IMR-90 (cell line): ENCODE data around the gene DCC. TPM values are rescaled to one million over a fixed set of nuclear protein-coding genes. Genes with fewer than 3 reads are reported as not detected.

Experiments
- ATAC-seq: fragments of 200-7000 bp; cut with Tn5 transposase; 2 replicates; pipeline ENCODE4 v1.9.1; 2020; ENCODE audit warnings: low read depth, mild to moderate bottlenecking, moderate library complexity
- BruUV-seq: library from RNA; stranded (reverse); fragments of 400-500 nt; replicated peaks from 2 replicates; lab custom pipeline; 2021; lab: Mats Ljungman, UMichigan
- CTCF ChIA-PET: fragments of 300-600 bp; formaldehyde crosslinking; extraction: SDS; loops from one replicate; lab custom pipeline; 2021; ENCODE audit warnings: antibody characterized with exemption; lab: Yijun Ruan, JAX
- POLR2A ChIA-PET: fragments of 300-600 bp; sonication (Branson Sonifier 250); formaldehyde crosslinking; loops from one replicate; lab custom pipeline; 2022; ENCODE audit warnings: antibody characterized with exemption; ENCODE audit not compliant: unreplicated experiment; lab: Charles Lee
- DNase-seq: peaks from one replicate; pipeline ENCODE4 v3.0.0; 2013
- H2AFZ ChIP-seq: replicated peaks from 2 replicates; pipeline ENCODE3; 2013; ENCODE audit warnings: low read length, mild to moderate bottlenecking; ENCODE audit not compliant: poor library complexity
- H2AK5ac ChIP-seq: 2 replicates; pipeline ENCODE4 v1.6.1; 2013; ENCODE audit warnings: low read depth, low read length, inconsistent platforms
- H2AK9ac ChIP-seq: replicated peaks from 2 replicates; pipeline ENCODE3; 2013; ENCODE audit warnings: mild to moderate bottlenecking, low read depth, low read length, moderate library complexity; ENCODE audit not compliant: poor library complexity
- H2BK120ac ChIP-seq: 2 replicates; pipeline ENCODE4 v1.6.1; 2013; ENCODE audit warnings: low read depth, low read length, inconsistent platforms
- H2BK15ac ChIP-seq: 3 replicates; pipeline ENCODE4 v1.6.1; 2013; ENCODE audit warnings: low read depth, low read length, inconsistent platforms
- H2BK20ac ChIP-seq: 2 replicates; pipeline ENCODE4 v1.6.1; 2013; ENCODE audit warnings: low read depth, mild to moderate bottlenecking, inconsistent platforms, low read length, moderate library complexity
- H2BK5ac ChIP-seq: 2 replicates; pipeline ENCODE4 v1.6.1; 2013; ENCODE audit warnings: mild to moderate bottlenecking, low read depth, low read length, inconsistent platforms; ENCODE audit not compliant: poor library complexity, severe bottlenecking
- H3K14ac ChIP-seq: replicated peaks from 2 replicates; pipeline ENCODE4 v1.6.1; 2013; ENCODE audit warnings: low read depth, low read length, inconsistent platforms
- H3K18ac ChIP-seq: 2 replicates; pipeline ENCODE4 v1.6.1; 2013; ENCODE audit warnings: low read depth, low read length, control low read depth
- H3K23ac ChIP-seq: 2 replicates; pipeline ENCODE4 v1.6.1; 2013; ENCODE audit warnings: low read depth, low read length, inconsistent platforms
- H3K27ac ChIP-seq: 2 replicates; pipeline ENCODE4 v1.5.1; 2013; ENCODE audit warnings: mild to moderate bottlenecking, control low read depth, low read length; ENCODE audit not compliant: insufficient read depth
- H3K27me3 ChIP-seq: 2 replicates; pipeline ENCODE4 v1.6.1; 2013; ENCODE audit warnings: low read length; ENCODE audit not compliant: control insufficient read depth, insufficient read depth
- H3K36me3 ChIP-seq: 2 replicates; pipeline ENCODE4 v1.6.1; 2013; ENCODE audit warnings: low read length, mixed read lengths; ENCODE audit not compliant: control insufficient read depth, insufficient read depth
- H3K4ac ChIP-seq: 2 replicates; pipeline ENCODE4 v1.6.1; 2013; ENCODE audit warnings: low read depth, low read length, inconsistent platforms
- H3K4me1 ChIP-seq: 2 replicates; pipeline ENCODE4 v1.6.1; 2013; ENCODE audit warnings: low read length, mixed read lengths; ENCODE audit not compliant: control insufficient read depth, insufficient read depth
- H3K4me2 ChIP-seq: 2 replicates; pipeline ENCODE4 v1.6.1; 2013; ENCODE audit warnings: low read depth, mild to moderate bottlenecking, control low read depth, low read length, moderate library complexity
- H3K4me3 ChIP-seq: 2 replicates; pipeline ENCODE4 v1.5.1; 2013; ENCODE audit warnings: low read depth, mild to moderate bottlenecking, control low read depth, low read length, moderate library complexity; ENCODE audit not compliant: insufficient read depth
- H3K56ac ChIP-seq: 2 replicates; pipeline ENCODE4 v1.6.1; 2013; ENCODE audit warnings: low read length, inconsistent platforms; ENCODE audit not compliant: insufficient read depth; ENCODE audit errors: extremely low read depth
- H3K79me1 ChIP-seq, 2 experiments: 2 replicates each; pipeline ENCODE4 v1.6.1; 2013; ENCODE audit warnings: low read length in 2 of 2, inconsistent platforms in 1 of 2, low read depth in 1 of 2
- H3K9ac ChIP-seq: 2 replicates; pipeline ENCODE4 v1.6.1; 2013; ENCODE audit warnings: low read depth, low read length, control low read depth
- H3K9me1 ChIP-seq: 2 replicates; pipeline ENCODE4 v1.6.1; 2013; ENCODE audit warnings: low read length, inconsistent platforms; ENCODE audit not compliant: insufficient read depth
- H3K9me3 ChIP-seq: 2 replicates; pipeline ENCODE4 v1.6.1; 2013; ENCODE audit warnings: low read length; ENCODE audit not compliant: control insufficient read depth, insufficient read depth
- H4K20me1 ChIP-seq: 2 replicates; pipeline ENCODE4 v1.6.1; 2013; ENCODE audit warnings: low read length, inconsistent platforms; ENCODE audit not compliant: insufficient read depth
- H4K5ac ChIP-seq: 2 replicates; pipeline ENCODE4 v1.6.1; 2013; ENCODE audit warnings: mild to moderate bottlenecking, low read depth, low read length, control low read depth
- H4K8ac ChIP-seq, 2 experiments: 2 replicates each; pipeline ENCODE4 v1.6.1; 2013; ENCODE audit warnings: low read depth in 2 of 2, low read length in 2 of 2, control low read depth in 1 of 2, inconsistent platforms in 1 of 2
- H4K91ac ChIP-seq: 2 replicates; pipeline ENCODE4 v1.6.1; 2013; ENCODE audit warnings: low read depth, low read length, inconsistent platforms; ENCODE audit not compliant: insufficient read depth
- BHLHE40 ChIP-seq: fragments of 150-350 bp; IDR thresholded peaks from 2 replicates; pipeline ENCODE4 v1.6.1; 2016; ENCODE audit warnings: mild to moderate bottlenecking, low read depth, low read length
- CEBPB ChIP-seq: IDR thresholded peaks from 2 replicates; pipeline ENCODE4 v1.6.1; 2012; ENCODE audit warnings: low read depth, low read length, improper control_type of control experiment
- CHD1 ChIP-seq: IDR thresholded peaks from 2 replicates; pipeline ENCODE4 v1.6.1; 2012; ENCODE audit warnings: low read depth, low read length, improper control_type of control experiment
- ELK1 ChIP-seq: fragments of 150-350 bp; IDR thresholded peaks from 2 replicates; pipeline ENCODE4 v1.6.1; 2016; ENCODE audit warnings: low read depth, mild to moderate bottlenecking, low read length, moderate library complexity, borderline replicate concordance
- MAFK ChIP-seq: IDR thresholded peaks from 2 replicates; pipeline ENCODE4 v1.6.1; 2012; ENCODE audit warnings: low read depth, low read length, improper control_type of control experiment
- MAZ ChIP-seq: IDR thresholded peaks from 2 replicates; pipeline ENCODE4 v1.6.1; 2012; ENCODE audit warnings: low read depth, mild to moderate bottlenecking, low read length, improper control_type of control experiment, moderate library complexity, borderline replicate concordance
- MXI1 ChIP-seq: IDR thresholded peaks from 2 replicates; pipeline ENCODE4 v1.6.1; 2012; ENCODE audit warnings: low read depth, mild to moderate bottlenecking, low read length, moderate library complexity, borderline replicate concordance
- NFE2L2 ChIP-seq: fragments of 150-350 bp; IDR thresholded peaks from 2 replicates; pipeline ENCODE4 v1.6.1; 2016; ENCODE audit warnings: low read depth, mild to moderate bottlenecking, low read length
- POLR2A ChIP-seq: IDR thresholded peaks from 2 replicates; pipeline ENCODE4 v1.6.1; 2012; ENCODE audit warnings: mild to moderate bottlenecking, low read depth, low read length
- RAD21 ChIP-seq: IDR thresholded peaks from 2 replicates; pipeline ENCODE4 v1.6.1; 2012; ENCODE audit warnings: low read length, improper control_type of control experiment
- RCOR1 ChIP-seq: IDR thresholded peaks from 2 replicates; pipeline ENCODE4 v1.6.1; 2012; ENCODE audit warnings: mild to moderate bottlenecking, low read length, improper control_type of control experiment; ENCODE audit not compliant: insufficient replicate concordance
- RFX5 ChIP-seq: IDR thresholded peaks from 2 replicates; pipeline ENCODE4 v1.8.0; 2012; ENCODE audit warnings: low read depth, mild to moderate bottlenecking, low read length, moderate library complexity
- USF2 ChIP-seq: fragments of 150-350 bp; IDR thresholded peaks from 2 replicates; pipeline ENCODE4 v1.6.1; 2017; ENCODE audit warnings: mild to moderate bottlenecking, antibody characterized with exemption, low read length, low read depth
- WGBS, 2 experiments: methylation state at CpG; one replicate each; pipeline versions ENCODE4 v1.1.5 to v1.1.7; 2013; ENCODE audit warnings: missing lambda C conversion rate in 2 of 2; ENCODE audit not compliant: insufficient read length in 1 of 2; ENCODE audit errors: extremely low coverage in 2 of 2; 5-methylcytosine and 5-hydroxymethylcytosine counted together
- dilution Hi-C: fragments of 300-500 bp; cut with HindIII; formaldehyde crosslinking; loops from one replicate; pipeline ENCODE4 v1.14.3; 2018; ENCODE audit warnings: low sequenced_read_pairs; ENCODE audit not compliant: unreplicated experiment
- in situ Hi-C: fragments of 300-500 bp; cut with MboI; formaldehyde crosslinking; loops from 3 replicates; pipeline ENCODE4 v1.14.3; 2019; ENCODE audit warnings: low sequenced_read_pairs, inconsistent platforms, mixed read lengths
- intact Hi-C: fragments of 100-400 bp; cut with micrococcal nuclease; formaldehyde crosslinking; loops from 2 replicates; pipeline ENCODE4 v1.10.0; 2022
- polyA plus RNA-seq, 3 experiments: library from polyadenylated mRNA; depleted of rRNA; stranded (reverse); fragments of >200 nt; gene quantifications; 2 replicates each; pipeline ENCODE4 v1.2.3, GENCODE V29; 2012; ENCODE audit warnings: low replicate concordance in 1 of 3
- total RNA-seq: library from RNA; depleted of rRNA; stranded (reverse); fragments of >200 nt; gene quantifications from 2 replicates; pipeline ENCODE4 v1.2.3, GENCODE V29; 2012

The DCC gene
- total and polyA plus RNA-seq, 2 of the 4 experiments (the other 2 are of a cell fraction) = 0.31 to 0.54 TPM

GRCh38 chr18:53489266-53489665 lies 1149.3 kb downstream of the DCC start:
- Histone ChIP-seq H2AK9ac (no peak overlapping the region), H3K9ac (no peak overlapping the region), H4K20me1 (no peaks in the 10 kb centered on the region), H3K14ac (no peak overlapping the region), H4K5ac (no peak overlapping the region), H2AK5ac (no peak overlapping the region), H4K8ac (no peak overlapping the region), H3K4ac (no peak overlapping the region), H3K36me3 (no peaks in the 10 kb centered on the region), H3K27ac (no peak overlapping the region), H2BK5ac (no peak overlapping the region), H3K9me3 (peaks cover 4% of the 10 kb centered on the region), H3K4me3 (no peak overlapping the region), H3K9me1 (no peaks in the 10 kb centered on the region), H3K4me2 (no peak overlapping the region), H3K4me1 (no peaks in the 10 kb centered on the region), H2BK120ac (no peak overlapping the region), H2AFZ (no peak overlapping the region), H2BK15ac (no peak overlapping the region), H3K79me1 (no peaks in the 10 kb centered on the region), H4K91ac (no peak overlapping the region), H3K56ac (no peak overlapping the region), H3K18ac (no peak overlapping the region), H3K27me3 (no peaks in the 10 kb centered on the region), H3K23ac (no peak overlapping the region), H2BK20ac (no peak overlapping the region)
- intact Hi-C loops = no loop called here
- dilution Hi-C loops = no loop called here
- ATAC-seq (no peak), DNase-seq (no peak)
- POLR2A ChIA-PET = no interaction called here
- in situ Hi-C loops = no loop called here
- no CpG with 5 or more reads among the region's 3 CpGs for WGBS, 2 experiments
- TF ChIP-seq NFE2L2 (no peak), CHD1 (no peak), RFX5 (no peak), BHLHE40 (no peak), RCOR1 (no peak), CEBPB (no peak), ELK1 (no peak), MAFK (no peak), USF2 (no peak), POLR2A (no peak), MAZ (no peak), RAD21 (no peak), MXI1 (no peak)
- BruUV-seq = no TSS peak
- CTCF ChIA-PET = no interaction called here
